GM18511 (cell line): ENCODE measurements around the gene ABI3BP.
"Not testable (repeated sequence)": the region's sequence is repeated elsewhere in the genome, so short reads cannot be mapped to it uniquely, and the experiment has no call there.

Source experiments
- ATAC-seq: cut with Tn5 transposase; IDR thresholded peaks from one replicate; pipeline ENCODE4 v1.9.1; 2021; ENCODE audit warnings: mild to moderate bottlenecking, moderate library complexity; ENCODE audit not compliant: unreplicated experiment

ABI3BP gene, protein sequence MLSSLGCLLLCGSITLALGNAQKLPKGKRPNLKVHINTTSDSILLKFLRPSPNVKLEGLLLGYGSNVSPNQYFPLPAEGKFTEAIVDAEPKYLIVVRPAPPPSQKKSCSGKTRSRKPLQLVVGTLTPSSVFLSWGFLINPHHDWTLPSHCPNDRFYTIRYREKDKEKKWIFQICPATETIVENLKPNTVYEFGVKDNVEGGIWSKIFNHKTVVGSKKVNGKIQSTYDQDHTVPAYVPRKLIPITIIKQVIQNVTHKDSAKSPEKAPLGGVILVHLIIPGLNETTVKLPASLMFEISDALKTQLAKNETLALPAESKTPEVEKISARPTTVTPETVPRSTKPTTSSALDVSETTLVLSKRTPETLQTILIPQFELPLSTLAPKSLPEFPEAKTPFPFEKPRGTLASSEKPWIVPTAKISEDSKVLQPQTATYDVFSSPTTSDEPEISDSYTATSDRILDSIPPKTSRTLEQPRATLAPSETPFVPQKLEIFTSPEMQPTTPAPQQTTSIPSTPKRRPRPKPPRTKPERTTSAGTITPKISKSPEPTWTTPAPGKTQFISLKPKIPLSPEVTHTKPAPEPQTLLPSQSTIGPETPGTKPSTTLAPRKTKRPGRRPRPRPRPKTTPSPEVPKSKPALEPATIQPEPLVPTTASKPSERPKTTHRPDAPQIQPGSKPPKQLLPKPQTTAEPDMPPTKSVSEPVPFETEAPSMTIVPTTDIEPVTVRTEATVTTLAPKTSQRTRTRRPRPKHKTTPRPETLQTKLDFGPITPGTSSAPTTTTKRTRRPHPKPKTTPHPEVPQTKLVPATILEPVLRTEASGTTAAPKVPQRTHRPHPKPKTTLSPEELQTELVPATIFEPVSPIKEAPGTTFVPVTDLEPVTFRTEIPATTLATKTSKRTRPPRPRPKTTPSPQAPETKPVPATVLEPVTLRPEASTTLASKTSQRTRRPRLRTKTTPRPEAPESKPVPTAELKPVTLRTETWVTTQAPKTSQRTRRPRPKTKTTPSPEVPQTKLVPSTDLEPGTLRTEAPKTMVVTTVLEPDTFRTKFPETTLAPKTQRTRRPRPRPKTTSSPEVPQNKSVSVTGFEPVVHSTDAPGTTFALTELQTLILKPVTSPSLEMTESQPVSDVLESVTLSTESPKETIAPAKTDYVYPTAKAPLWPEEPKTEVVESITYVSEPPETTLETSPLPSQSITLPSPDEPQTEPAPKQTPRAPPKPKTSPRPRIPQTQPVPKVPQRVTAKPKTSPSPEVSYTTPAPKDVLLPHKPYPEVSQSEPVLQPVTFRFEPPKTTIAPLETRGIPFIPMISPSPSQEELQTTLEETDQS (N-terminal part only)

DNA sequence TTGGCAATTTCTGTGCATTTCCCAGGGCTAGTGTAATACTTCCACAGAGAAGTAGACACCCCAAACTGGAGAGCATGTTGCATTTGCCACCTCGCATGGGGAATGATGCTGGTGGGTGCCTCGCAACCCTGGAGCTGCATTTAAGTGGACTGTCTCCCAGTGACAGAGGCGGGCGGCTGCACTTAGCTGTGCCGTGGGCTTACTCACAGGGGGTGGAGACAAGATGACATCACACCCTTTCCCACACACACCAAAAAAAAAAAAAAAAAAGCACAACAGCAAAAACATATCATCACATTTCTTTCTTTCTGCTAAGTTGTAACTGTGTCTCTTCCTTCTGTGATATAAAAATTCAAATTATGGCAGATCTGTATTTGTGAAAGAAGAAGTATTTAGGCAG lies at the start of gene ABI3BP:
TSS of gene ABI3BP (minus strand) at position 113 of the 400 bp plus-strand sequence. CDS start at position 76, 37 bp downstream.
- no peak for ATAC-seq

DNA sequence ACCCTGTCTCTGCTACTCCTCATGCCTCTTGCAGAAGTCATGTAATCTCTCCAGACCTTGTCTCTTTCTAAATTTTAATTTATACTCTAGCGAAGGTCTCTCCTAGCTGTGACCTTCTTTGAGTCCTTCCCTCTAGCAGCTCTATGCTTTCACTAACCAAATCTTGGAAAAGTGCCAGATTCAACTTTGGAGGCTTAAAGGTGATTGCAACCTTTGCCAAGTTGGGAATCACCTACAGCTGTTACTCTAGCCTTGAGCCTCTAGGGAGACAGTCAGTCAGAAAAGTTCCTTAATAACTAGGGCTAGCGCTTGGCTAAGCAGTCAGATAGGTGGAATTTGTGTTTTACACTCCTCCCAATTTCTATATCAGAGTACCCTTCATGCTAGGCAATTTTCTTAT lies 46.1 kb upstream of the ABI3BP start:
- no peak for ATAC-seq

DNA sequence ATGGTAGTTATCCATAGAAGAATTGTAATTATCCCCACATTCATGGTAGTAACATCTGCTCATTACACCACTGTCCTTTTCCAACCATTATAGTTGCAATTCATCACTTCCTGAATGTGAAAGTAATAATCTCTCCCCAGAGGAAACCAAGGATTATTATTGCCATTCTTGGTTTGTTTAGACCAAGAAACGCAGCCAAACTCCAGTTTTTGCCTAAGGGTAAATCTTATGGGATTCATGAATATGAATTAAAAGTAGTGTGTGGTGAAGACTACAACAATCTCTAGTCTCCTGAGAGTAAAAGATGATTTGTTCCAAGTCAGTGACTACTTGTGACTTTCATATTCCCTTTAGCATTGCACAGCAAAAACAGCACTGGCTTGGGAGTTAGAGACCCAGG lies 45.7 kb upstream of the ABI3BP start:
- no peak for ATAC-seq

DNA sequence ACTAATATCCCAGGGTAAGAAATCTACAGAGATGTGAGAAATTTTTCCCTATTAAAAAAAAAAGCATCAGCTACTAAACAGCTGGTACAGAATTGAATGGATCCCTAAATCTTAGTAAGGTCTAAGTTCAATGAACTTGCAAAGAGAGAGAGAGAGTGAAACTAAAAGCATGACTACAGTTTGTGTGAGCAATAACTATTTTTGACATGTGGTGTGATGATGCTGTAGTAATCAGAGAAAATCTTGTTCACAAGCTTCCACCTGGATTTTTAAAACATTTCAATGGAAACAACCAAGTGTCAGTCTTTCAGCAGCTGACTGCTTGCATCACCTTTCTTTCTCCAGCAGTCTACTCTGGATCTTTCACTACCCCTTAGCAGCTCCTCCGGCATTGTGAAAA lies 45.2 kb upstream of the ABI3BP start:
- no peak for ATAC-seq

DNA sequence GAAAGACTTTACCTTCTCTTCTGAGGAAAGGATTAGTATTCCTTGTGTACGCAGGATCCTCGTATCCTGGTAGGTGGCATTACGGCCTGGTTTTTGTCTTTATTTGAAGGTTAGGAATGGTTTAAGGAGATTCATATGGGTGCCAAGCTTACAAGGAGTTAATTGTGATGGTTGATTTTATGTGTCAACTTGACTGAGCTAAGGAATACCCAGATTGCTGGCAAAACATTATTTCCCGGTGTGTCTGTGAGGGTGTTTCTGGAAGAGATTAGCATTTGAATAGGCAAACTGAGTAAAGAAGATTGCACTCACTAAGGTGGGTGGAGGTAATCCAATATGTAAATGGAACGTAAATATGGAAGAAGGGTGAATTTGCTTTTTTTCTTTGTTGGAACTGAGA lies 44.4 kb upstream of the ABI3BP start:
- no peak for ATAC-seq

DNA sequence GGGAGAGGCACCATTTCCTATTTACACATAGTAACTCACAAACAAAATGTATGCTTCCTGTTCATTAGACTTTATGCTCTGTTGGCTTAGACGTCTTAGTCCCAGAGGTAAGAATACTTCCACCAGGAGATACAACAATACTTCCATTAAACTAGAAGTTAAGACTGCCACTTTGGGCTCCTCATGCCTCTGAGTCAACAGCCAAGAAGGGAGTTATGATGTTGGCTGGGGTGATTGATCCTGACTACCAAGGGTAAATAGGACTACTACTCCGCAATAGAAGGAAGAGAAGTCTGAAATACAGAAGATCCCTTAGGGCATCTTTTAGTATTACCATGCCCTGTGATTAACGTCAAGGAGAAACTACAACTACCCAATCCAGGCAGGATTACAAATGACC lies 43.5 kb upstream of the ABI3BP start:
- no peak for ATAC-seq

DNA sequence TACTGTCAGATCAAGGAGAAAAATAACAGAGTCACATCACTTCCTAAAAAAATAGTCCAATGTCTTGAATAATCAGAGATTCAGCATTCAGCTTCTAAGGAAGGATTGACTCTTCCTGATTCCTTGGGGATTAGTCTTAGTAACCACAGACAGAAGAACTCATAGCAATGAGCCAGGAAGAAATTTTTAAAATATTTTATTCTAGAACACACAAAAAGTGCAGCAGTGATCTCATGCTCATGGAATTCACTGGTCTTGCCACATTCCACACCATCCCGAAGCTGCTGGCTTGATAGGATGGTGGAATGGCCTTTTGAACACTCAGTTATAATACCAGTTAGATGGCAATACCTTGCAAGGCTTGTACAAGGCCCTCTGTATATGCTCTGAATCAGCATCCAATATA lies 43.0 kb upstream of the ABI3BP start:
- no peak for ATAC-seq

DNA sequence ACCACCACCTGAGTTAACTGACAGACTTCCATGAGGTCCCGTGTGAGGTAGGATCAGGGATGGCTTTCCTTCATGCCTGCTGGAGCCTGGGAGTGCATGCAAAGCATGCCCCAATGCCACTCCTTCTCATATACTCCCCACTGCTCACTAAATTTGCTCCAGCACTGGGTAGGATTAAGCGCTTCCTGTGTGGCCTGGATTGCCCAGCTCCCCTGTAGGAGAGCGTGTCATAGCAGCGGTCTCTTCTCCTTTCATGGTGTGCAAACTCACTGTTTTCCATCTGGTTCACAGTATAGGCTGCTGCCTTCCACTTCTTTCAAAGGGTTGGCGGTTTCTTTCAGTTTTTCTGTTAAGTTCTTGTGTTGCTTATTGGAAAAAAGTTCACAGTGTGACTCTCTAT lies 34.1 kb upstream of the ABI3BP start:
- ATAC-seq, result no peak

DNA sequence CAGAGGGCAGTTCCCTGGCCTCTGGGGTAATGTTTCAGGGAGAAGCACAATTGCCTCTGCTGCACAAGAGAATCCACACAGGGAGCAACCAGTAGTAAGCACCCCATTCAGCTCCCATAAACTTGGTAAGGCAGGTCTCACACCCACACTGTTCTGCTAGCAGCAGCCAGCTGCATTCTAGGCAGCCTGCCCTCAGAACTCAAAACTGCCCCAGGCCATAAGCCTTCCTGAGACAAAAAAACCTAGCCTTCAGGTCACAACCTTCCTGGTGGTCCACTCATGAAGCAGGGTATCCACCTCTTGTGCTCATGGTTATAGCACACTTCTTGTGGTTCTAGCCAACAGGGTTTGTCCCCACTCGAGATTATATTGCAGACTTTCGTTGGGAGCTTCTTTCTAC lies 33.7 kb upstream of the ABI3BP start:
- ATAC-seq, result no peak

DNA sequence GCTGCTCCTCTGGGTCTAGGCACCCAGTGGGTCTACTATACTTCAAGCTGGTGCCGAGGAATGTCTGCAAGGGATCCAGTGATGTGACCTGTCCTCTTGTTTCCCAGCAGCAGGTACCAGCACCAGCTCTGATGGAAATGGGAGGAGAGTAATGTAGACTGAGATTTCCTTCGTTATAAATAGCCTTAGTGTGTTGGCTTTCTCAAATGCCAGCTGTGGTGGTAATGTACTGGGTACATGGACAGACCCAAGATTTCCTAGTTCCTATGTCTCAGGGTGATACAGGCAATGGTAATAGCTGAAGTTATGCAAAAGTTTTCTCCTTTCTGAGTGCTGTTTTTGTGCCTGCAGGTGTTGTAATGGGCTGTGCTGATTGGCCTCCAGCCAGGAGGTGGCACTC lies 33.0 kb upstream of the ABI3BP start:
- ATAC-seq, result no peak

DNA sequence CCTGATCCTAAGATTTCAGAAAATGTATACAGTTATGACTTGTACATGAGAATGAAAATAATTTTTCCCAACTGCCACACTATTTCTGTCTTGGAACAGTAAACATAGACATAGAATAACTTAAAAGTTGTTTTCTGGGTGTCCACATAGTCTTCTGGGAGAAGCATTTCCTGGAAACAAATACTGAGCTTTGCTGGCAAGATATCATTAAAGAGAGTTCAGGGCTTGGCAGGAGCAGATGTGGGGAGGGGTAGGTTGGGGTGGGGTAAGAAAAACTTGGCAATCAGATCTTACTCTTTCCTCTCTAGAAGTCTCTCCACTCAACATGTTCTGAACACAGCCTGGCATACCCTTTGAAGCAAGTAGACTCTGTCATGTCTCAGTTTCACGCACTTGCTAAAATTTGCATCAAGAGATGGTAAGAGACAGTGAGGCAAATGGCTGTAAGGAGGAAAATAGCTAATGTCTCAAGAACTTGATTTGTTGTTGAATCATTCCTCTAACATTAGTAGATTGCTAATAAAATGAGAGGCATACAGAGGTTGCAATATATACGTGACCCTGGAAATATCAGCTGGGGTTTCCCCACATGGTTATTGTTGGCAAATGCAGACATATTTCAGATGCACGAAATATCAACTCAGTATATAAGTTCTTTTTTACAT lies 27.3 kb upstream of the ABI3BP start:
- ATAC-seq, result no peak

DNA sequence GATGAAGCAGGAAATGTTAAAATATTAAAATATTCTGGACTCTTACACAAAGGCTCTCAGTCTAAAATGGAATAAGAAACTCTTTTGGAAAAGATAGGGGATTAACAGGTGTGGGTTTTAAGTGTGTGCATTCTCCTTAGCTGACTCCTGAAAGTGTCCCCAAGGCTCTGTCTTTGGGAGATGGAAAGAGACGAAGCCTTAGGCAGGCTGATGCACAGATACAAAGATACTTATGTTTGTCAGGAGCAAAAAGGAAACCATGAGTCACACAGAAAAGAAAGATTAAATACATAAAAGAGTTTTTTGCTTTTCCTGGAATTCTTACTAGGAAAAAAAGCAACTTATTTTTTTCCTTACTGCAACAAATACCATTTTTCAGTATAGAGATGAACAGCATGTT lies 23.8 kb upstream of the ABI3BP start:
- ATAC-seq, result no peak

DNA sequence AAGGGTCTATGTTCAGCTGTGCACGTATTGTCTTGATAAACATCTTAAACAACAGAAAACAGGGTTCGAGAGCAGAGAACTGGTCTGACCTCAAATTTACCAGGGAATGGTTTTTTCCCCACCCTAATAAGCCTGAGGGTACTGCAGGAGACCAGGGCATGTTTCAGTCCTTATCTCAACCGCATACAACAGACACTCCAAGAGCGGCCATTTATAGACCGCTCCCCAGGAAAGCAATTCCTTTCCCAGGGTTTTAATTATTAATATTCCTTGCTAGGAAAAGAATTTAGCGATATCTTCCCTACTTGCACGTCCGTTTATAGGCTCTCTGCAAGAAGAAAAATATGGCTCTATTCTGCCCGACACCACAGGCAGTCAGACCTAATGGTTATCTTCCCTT lies 19.1 kb upstream of the ABI3BP start:
- ATAC-seq, result not testable (repeated sequence)

DNA sequence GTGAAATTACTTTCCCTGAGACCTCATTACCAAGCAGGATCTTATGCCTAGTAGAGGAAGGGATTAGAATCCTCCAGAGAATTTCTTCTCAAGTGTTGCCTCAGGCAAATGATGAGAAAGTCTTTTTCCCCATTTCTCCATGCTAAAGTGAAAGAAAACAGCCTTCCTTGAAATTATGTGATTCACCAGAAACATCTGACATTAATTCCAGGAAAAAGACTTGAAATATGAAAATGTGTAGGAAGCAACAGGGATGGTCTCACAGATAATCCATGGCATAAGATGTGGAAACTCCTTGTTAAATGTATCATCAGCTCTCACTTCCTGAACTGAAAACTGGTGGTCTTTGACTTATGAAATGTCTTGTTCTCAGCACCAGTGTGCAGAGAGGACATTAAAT lies 17.9 kb upstream of the ABI3BP start:
- ATAC-seq, result no peak

DNA sequence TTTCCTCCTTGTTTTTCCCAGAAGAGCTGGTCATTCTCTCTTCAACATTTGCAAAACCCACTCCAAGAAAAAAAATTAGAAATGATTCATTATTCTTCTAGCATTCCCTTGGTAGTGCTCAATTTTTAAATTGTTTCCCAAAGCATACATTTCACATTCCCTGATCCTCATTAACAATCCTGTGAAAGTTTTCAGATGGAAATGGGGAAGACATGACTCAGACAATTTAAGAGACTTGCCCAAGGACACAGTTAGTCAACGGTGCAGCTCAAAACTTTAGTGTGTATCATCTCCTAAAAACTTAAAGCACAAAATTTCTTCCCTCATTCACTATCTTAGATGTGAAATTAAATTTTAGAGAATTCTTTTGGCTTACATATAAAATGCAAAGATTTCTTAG lies 17.1 kb upstream of the ABI3BP start:
- ATAC-seq, result no peak

DNA sequence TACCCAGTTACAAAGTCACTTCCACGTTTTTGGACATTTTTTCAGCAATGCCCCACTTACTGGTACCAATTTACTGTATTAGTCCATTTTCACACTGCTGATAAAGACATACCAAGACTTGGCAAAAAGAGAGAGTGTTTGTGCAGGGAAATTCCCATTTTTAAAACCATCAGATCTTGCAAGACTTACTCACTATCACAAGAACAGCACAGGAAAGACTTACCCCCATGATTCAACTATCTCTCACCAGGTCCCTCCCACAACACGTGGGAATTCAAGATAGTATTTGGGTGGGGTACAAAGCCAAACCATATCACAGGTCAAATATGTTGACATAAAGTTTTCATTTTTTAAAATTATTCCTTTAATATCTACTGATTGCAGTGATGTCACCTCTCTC lies 16.2 kb upstream of the ABI3BP start:
- ATAC-seq, result no peak

DNA sequence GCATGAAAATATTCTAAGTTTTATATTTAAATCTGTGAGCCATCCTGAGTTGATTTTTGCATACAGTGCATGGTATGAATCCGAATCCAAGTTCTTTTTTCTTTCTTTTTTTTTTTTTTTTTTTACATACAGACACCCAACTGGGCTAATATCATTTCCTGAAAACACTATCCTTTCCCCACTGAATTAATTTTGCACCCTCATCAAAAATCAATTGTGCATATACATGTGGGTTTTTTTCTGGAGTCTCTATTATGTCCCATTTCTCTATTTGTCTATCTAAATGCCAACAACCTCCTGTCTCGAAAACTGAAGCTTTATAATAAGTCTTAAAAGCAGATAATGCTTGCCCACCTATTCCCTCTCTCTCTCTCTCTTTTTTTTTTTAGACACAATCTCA lies 5.9 kb upstream of the ABI3BP start:
- ATAC-seq, result no peak

DNA sequence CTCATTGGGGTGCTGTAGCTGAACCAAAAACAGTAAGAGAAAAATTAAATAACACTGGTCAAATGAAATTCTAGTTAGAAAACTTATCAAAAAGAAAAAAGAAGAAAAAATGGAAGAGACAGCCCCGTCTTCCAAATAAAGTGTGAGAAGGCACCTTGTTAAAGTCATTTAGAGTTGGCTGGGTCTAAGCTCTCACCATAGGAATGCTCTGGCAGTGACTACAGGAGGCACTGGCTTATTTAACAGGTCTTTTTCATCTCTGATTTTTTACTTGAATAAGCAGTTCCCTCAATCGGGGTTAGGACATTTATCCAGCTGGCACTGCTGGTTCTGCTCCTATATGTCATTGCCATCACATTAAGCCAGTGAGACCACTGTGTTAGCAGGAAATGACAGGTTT lies 1.6 kb upstream of the ABI3BP start:
- ATAC-seq, result no peak

DNA sequence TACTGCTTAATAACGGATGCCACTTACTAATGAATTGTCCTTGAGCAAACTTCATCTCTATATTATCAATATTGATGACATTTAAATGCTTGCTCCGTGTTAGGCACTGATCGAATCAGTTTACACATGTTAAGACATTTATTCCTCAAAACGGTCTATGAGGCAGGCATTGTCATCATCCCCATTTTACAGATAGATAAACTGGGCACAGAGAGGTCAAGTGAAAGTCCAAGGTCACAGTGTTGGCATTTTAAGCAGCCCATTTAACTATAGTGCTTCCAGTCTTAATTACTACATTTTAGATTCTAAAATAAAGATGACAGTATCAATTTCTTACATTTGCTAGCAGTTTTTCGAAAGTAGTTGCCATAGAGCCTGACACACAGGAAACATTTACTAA lies 966 bp upstream of the ABI3BP start:
- ATAC-seq, result no peak

DNA sequence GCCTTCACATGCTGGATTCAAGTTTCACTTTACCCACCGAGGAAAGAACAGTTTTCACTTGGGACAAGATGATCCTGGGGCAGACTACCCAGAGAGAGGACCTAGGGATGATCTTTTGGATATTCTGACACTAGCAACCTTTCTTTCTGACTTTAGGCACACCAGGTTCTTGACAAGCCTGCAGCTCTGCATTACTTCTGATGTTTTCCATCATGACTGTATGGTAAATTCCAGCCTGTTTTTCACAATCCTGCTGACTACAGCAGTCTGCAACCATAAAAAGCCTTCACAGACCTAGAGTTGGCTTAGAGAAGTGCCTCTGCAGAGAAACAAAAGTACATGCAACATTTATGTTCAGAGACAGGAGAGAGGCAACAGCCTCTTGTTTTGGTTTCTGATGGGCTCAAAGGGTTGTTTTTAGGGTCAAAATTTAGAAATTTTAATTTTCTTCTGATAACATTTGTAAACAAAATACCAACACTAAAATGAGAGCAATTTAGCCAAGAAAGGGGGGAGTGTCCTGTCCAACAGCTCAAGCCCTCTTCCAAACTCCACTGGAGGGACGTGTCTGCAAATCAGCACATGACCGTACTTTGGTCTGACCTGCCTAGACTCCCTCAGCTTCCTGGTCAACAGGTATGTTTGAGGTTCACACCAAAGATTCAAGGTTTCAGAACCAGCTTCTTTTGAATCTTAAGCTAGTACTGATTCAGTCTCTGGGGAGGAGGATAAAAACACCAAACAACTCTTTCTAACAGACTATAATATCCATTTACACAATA lies 799 bp downstream of the ABI3BP start:
- no peak for ATAC-seq
